ENCODE results near the gene ABL1.

DNA sequence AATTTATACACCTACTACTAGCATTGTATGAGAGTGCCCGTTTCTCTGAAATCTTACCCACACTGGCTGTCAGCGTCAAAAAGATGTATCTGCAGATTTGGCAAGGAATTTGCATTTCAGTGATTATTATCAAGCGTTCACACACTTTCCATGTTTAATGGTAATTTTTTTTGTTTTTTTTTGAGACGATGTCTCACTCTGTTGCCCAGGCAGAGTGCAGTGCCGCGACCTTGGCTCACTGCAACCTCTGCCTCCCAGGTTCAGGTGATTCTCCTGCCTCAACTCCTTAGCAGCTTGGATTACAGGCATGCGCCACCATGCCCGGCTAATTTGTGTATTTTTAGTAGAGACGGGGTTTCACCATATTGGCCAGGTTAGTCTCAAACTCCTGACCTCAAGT, 14.3 kb downstream of the ABL1 start:
- TF ChIP-seq TSHZ2 (CRISPR knock-in tag; IDR thresholded peaks at IDR 0.05) (no peak), ARNTL (CRISPR knock-in tag; IDR thresholded peaks at IDR 0.05; ENCODE audit: borderline replicate concordance, low read depth) (no peak), ZNF565 (CRISPR knock-in tag; conservative IDR thresholded peaks at IDR 0.05; ENCODE audit: low read depth) (no peak), TOX (CRISPR knock-in tag; IDR thresholded peaks at IDR 0.05; ENCODE audit: borderline replicate concordance) (no peak), ZFP30 (CRISPR knock-in tag; IDR thresholded peaks at IDR 0.05) (no peak), PPARA (CRISPR knock-in tag; IDR thresholded peaks at IDR 0.05; ENCODE audit: borderline replicate concordance) (no peak), GLIS3 (CRISPR knock-in tag; IDR thresholded peaks at IDR 0.05) (no peak), SNAI2 (CRISPR knock-in tag; IDR thresholded peaks at IDR 0.05) (no peak), ESRRG (CRISPR knock-in tag; IDR thresholded peaks at IDR 0.05) (no peak), ZFP3 (CRISPR knock-in tag; IDR thresholded peaks at IDR 0.05) (no peak)
- TF ChIP-seq, protein P1, sequence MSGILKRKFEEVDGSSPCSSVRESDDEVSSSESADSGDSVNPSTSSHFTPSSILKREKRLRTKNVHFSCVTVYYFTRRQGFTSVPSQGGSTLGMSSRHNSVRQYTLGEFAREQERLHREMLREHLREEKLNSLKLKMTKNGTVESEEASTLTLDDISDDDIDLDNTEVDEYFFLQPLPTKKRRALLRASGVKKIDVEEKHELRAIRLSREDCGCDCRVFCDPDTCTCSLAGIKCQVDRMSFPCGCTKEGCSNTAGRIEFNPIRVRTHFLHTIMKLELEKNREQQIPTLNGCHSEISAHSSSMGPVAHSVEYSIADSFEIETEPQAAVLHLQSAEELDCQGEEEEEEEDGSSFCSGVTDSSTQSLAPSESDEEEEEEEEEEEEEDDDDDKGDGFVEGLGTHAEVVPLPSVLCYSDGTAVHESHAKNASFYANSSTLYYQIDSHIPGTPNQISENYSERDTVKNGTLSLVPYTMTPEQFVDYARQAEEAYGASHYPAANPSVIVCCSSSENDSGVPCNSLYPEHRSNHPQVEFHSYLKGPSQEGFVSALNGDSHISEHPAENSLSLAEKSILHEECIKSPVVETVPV (CRISPR knock-in tag; IDR thresholded peaks at IDR 0.05) = no peak
